Measurements from ENCODE around the gene ZNF146. TPM values are rescaled to one million over a fixed set of nuclear protein-coding genes. Genes with fewer than 3 reads are reported as not detected.
"Not testable (repeated sequence)": the region's sequence is repeated elsewhere in the genome, so short reads cannot be mapped to it uniquely, and the experiment has no call there.

The ZNF146 gene
- total RNA-seq, 1 donor = 85.1 TPM

DNA sequence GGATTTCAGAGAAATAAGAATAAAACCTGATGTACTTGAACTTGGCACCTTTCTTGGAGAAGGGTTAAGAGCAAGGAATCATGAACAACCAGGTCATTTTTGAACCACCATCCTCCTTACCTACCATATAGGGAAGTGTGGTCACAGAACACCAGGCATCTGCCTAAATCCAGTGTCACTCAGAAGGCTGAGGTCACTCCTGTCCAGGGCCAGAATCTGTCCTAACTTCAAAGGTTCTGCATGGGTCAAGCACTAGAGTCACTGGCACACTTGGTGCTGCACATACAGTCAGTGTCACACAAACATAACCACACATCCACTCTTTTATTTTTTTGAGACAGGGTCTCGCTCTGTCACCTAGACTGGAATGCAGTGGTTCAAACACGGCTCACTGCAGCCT lies 2.0 kb upstream of the ZNF146 start:
- no peak overlapping the region for H3K4me3 ChIP-seq (ENCODE audit: low read depth, low read length)
- TF ChIP-seq, protein P1, sequence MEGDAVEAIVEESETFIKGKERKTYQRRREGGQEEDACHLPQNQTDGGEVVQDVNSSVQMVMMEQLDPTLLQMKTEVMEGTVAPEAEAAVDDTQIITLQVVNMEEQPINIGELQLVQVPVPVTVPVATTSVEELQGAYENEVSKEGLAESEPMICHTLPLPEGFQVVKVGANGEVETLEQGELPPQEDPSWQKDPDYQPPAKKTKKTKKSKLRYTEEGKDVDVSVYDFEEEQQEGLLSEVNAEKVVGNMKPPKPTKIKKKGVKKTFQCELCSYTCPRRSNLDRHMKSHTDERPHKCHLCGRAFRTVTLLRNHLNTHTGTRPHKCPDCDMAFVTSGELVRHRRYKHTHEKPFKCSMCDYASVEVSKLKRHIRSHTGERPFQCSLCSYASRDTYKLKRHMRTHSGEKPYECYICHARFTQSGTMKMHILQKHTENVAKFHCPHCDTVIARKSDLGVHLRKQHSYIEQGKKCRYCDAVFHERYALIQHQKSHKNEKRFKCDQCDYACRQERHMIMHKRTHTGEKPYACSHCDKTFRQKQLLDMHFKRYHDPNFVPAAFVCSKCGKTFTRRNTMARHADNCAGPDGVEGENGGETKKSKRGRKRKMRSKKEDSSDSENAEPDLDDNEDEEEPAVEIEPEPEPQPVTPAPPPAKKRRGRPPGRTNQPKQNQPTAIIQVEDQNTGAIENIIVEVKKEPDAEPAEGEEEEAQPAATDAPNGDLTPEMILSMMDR (IDR thresholded peaks at IDR 0.05; ENCODE audit: insufficient read depth, low read depth, low read length) = no peak

DNA sequence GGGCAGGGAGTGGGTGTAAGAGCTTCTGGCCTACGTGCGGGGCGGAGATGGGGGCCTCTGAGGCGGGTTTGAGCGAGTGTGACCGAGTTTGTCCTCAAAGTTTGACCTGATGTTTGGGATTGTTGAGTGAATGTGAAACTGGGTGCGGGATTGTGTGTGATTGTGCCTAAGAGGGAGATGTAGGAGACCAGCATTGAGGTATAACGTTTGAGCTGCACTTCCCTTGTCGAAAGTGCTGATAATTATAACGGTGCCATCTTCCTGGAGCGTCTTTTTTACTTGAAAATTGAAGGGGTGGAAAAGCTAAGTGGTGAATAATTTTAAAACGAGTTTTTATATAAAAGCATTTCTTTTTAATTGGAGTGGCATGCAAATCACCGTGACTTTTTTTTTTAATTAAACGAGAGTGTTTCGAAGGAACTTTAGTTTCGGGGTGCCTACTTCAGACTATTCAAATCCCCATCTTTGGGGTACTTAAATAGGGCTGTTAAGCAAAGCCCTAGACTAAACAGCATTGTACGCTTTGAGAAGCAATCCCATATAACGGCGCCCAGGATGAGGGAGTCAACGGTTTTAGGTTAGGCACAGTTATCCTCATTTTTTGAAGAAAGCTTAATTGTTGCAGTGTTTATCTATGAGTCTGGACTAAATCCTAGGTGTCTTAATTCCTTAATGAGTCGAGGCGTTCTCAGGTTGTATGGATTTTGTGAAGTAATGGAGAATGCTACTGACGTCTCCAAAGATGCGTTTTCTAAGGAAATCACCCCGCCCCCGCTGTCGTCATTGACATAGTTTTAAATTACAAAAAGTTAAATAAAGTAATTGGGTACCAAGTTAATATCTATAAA lies 594 bp downstream of the ZNF146 start:
- peak; percentile 69 for DNase-seq (ENCODE audit: low read depth)
- peak overlapping the region; percentile 90 for H3K4me3 ChIP-seq (ENCODE audit: low read depth, low read length)
- TF ChIP-seq, protein P1 (IDR thresholded peaks at IDR 0.05; ENCODE audit: insufficient read depth, low read depth, low read length) = no peak

More for the DNA sequence above, 2.0 kb upstream of the ZNF146 start:
- DNase-seq (ENCODE audit: low read depth) = no peak

- peak; percentile 15 for DNase-seq (ENCODE audit: low read depth)
- TF ChIP-seq, protein P1 (IDR thresholded peaks at IDR 0.05; ENCODE audit: insufficient read depth, low read depth, low read length) = no peak
- H3K4me3 ChIP-seq (ENCODE audit: low read depth, low read length) = no peak overlapping the region
Observed at GRCh38 chr19:36221474-36221873, 6.6 kb downstream of the ZNF146 start.

- no peak overlapping the region for H3K4me3 ChIP-seq (ENCODE audit: low read depth, low read length)
- TF ChIP-seq, protein P1 (IDR thresholded peaks at IDR 0.05; ENCODE audit: insufficient read depth, low read depth, low read length) = no peak
- no peak for DNase-seq (ENCODE audit: low read depth)
Observed at GRCh38 chr19:36222503-36222902, 7.6 kb downstream of the ZNF146 start.

DNA sequence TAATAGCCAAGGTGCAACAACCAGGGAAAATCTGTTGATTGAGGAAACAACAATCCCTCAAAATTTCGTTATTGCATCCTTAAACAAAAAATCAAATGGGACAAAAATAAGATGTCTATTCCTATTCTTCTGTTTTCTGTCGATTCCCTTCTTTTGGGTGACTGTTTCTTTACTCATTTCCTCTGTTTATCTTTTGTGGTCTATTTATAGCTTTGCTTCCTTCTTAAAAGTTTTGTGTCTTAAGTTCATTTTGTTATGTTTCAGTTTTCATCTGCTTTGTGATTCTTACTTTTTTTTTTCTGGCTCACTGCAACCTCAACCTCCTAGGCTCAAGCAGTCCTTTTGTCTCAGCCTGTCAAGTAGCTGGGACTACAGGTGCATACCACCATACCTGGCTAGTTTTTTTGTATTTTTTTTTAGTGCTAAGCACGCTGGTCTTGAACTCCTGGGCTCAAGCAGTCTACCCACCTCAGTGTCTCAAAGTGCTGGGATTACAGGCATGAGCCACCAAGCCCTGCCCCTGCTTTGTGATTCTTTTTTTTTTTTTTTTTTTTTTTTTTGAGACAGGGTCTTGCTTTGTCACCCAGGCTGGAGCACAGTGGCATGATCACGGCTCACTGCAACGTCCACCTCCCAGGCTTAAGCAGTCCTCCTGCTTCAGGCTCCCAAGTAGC lies 10.4 kb downstream of the ZNF146 start:
- TF ChIP-seq, protein P1 (IDR thresholded peaks at IDR 0.05; ENCODE audit: insufficient read depth, low read depth, low read length) = no peak
- H3K4me3 ChIP-seq (ENCODE audit: low read depth, low read length) = no peak overlapping the region
- peak; percentile 82 for DNase-seq (ENCODE audit: low read depth)

- H3K4me3 ChIP-seq (ENCODE audit: low read depth, low read length); DNase-seq (ENCODE audit: low read depth): not testable (repeated sequence)
Observed at GRCh38 chr19:36233626-36234025, 18.7 kb downstream of the ZNF146 start.

DNA sequence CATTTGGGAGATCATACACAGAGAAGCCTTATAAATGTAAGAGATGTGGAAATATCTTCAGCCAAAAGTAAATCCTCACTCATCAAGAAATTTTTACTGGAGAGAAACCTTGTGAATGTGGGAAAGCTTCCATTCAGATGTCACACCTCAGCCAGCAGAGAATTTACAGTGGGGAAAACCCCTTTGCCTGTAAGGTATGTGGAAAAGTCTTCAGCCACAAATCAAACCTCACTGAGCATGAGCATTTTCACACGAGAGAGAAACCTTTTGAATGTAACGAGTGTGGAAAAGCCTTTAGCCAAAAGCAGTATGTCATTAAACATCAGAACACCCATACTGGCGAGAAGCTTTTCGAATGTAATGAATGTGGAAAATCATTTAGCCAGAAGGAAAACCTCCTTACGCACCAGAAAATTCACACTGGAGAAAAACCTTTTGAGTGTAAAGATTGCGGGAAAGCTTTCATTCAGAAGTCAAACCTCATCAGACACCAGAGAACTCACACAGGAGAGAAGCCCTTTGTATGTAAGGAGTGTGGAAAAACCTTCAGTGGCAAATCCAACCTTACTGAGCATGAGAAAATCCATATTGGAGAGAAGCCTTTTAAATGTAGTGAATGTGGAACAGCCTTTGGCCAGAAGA lies 21.5 kb downstream of the ZNF146 start:
- TF ChIP-seq, protein P1 (IDR thresholded peaks at IDR 0.05; ENCODE audit: insufficient read depth, low read depth, low read length) = no peak
- no peak for DNase-seq (ENCODE audit: low read depth)
- H3K4me3 ChIP-seq (ENCODE audit: low read depth, low read length) = no peak overlapping the region

Measured in fibroblast of villous mesenchyme (primary cell).